Endothelial cell of umbilical vein (primary cell): ENCODE results near the gene MRPL38. TPM values are rescaled to one million over a fixed set of nuclear protein-coding genes. Genes with fewer than 3 reads are reported as not detected.

Source experiments
- BruUV-seq: library from RNA; stranded (reverse); fragments of 400-500 nt; replicated peaks from 2 replicates; lab custom pipeline; 2021; lab: Mats Ljungman, UMichigan
- CTCF ChIA-PET: fragments of 300-600, 350-600 bp; sonication (Branson Sonifier 250); formaldehyde crosslinking; loops from one replicate; lab custom pipeline; 2021; ENCODE audit warnings: antibody characterized with exemption, inconsistent platforms; lab: Charles Lee
- POLR2A ChIA-PET: fragments of 300-600, 350-600 bp; sonication (Branson Sonifier 250); formaldehyde crosslinking; loops from one replicate; lab custom pipeline; 2021; ENCODE audit warnings: antibody characterized with exemption, inconsistent platforms; lab: Charles Lee
- DNase-seq: peaks from one replicate; pipeline ENCODE4 v3.0.0-alpha.2; 2011; ENCODE audit warnings: low read depth, low spot score
- FAIRE-seq: peaks from 2 replicates; lab custom pipeline; 2011; peaks lifted over from hg19 to GRCh38; lab: Jason Lieb, UNC
- H2AFZ ChIP-seq: 2 replicates; pipeline ENCODE4 v1.6.0; 2012; ENCODE audit warnings: low read depth, low read length, control low read depth, inconsistent platforms
- H3K27ac ChIP-seq: 2 replicates; pipeline ENCODE4 v1.5.1; 2011; ENCODE audit warnings: low read depth, mild to moderate bottlenecking, control low read depth, low read length, moderate library complexity; ENCODE audit not compliant: insufficient read depth
- H3K27me3 ChIP-seq, 2 experiments: 2 replicates each; pipeline versions ENCODE4 v1.6.0 to v1.6.1; 2011; ENCODE audit warnings: low read length in 2 of 2, mixed read lengths in 1 of 2; ENCODE audit not compliant: control insufficient read depth in 2 of 2, insufficient read depth in 2 of 2
- H3K36me3 ChIP-seq, 2 experiments: 2 replicates in 1 of 2; 3 replicates in 1 of 2; pipeline ENCODE4 v1.5.1; 2011; ENCODE audit warnings: low read length in 2 of 2, mild to moderate bottlenecking in 1 of 2, moderate library complexity in 1 of 2; ENCODE audit not compliant: control insufficient read depth in 2 of 2, insufficient read depth in 2 of 2; ENCODE audit errors: extremely low read depth in 1 of 2
- H3K4me1 ChIP-seq: 3 replicates; pipeline ENCODE4 v1.5.1; 2011; ENCODE audit warnings: mild to moderate bottlenecking, low read length; ENCODE audit not compliant: control insufficient read depth, insufficient read depth; ENCODE audit errors: extremely low read depth
- H3K4me2 ChIP-seq: 2 replicates; pipeline ENCODE4 v1.6.1; 2011; ENCODE audit warnings: low read length, control low read depth, mixed read lengths; ENCODE audit not compliant: insufficient read depth
- H3K4me3 ChIP-seq, 3 experiments: fragments of 200-600 bp in 1 of 3; sonication (generic), shearing (Covaris generic) in 1 of 3; replicated peaks in 1 of 3; 2 replicates each; pipeline ENCODE4 v1.5.1; 2011 to 2016; ENCODE audit warnings: control low read depth in 3 of 3, low read length in 3 of 3, mild to moderate bottlenecking in 2 of 3, inconsistent platforms in 1 of 3, low read depth in 1 of 3, moderate library complexity in 1 of 3; ENCODE audit not compliant: insufficient read depth in 1 of 3
- H3K79me2 ChIP-seq: 2 replicates; pipeline ENCODE4 v1.6.0; 2012; ENCODE audit warnings: low read length, inconsistent platforms; ENCODE audit not compliant: control insufficient read depth, insufficient read depth
- H3K9ac ChIP-seq: replicated peaks from 2 replicates; pipeline ENCODE3; 2011; ENCODE audit warnings: low read length, control low read depth; ENCODE audit not compliant: insufficient read depth; ENCODE audit errors: extremely low read depth
- H3K9me1 ChIP-seq: replicated peaks from 3 replicates; pipeline ENCODE4 v1.6.0; 2011; ENCODE audit warnings: mild to moderate bottlenecking, low read length; ENCODE audit not compliant: control insufficient read depth, insufficient read depth; ENCODE audit errors: extremely low read depth
- H3K9me3 ChIP-seq: replicated peaks from 2 replicates; pipeline ENCODE4 v1.5.1; 2012; ENCODE audit warnings: low read length, inconsistent platforms; ENCODE audit not compliant: control insufficient read depth, insufficient read depth
- H4K20me1 ChIP-seq: replicated peaks from 2 replicates; pipeline ENCODE3; 2011; ENCODE audit warnings: mild to moderate bottlenecking, low read length; ENCODE audit not compliant: control insufficient read depth, insufficient read depth; ENCODE audit errors: extremely low read depth
- CTCF ChIP-seq, 2 donors: IDR thresholded peaks; 1 replicate in 1 of 2; 2 replicates in 1 of 2; pipeline ENCODE4 v1.5.1; 2011; ENCODE audit warnings: low read length in 2 of 2, mild to moderate bottlenecking in 2 of 2, moderate library complexity in 2 of 2, control low read depth in 1 of 2, inconsistent platforms in 1 of 2, low read depth in 1 of 2; ENCODE audit not compliant: insufficient read depth in 1 of 2; ENCODE audit errors: extremely low read depth in 1 of 2
- EZH2 ChIP-seq: IDR thresholded peaks from 2 replicates; pipeline ENCODE4 v1.6.1; 2012; ENCODE audit warnings: borderline replicate concordance, low read depth, mild to moderate bottlenecking, moderate library complexity, low read length, inconsistent platforms; ENCODE audit not compliant: severe bottlenecking
- FOS ChIP-seq: IDR thresholded peaks from 2 replicates; pipeline ENCODE4 v1.6.1; 2011; ENCODE audit warnings: mild to moderate bottlenecking, low read length, moderate library complexity, borderline replicate concordance; ENCODE audit not compliant: insufficient read depth
- GATA2 ChIP-seq: IDR thresholded peaks from 2 replicates; pipeline ENCODE4 v1.7.0; 2011; ENCODE audit warnings: low read depth, mild to moderate bottlenecking, moderate library complexity, mixed read lengths, low read length; ENCODE audit not compliant: insufficient read length, insufficient read depth
- JUN ChIP-seq: IDR thresholded peaks from 2 replicates; pipeline ENCODE4 v1.6.1; 2011; ENCODE audit warnings: borderline replicate concordance, low read depth; ENCODE audit not compliant: insufficient read length, insufficient read depth
- MAX ChIP-seq: IDR thresholded peaks from 2 replicates; pipeline ENCODE4 v1.6.1; 2011; ENCODE audit not compliant: insufficient read depth, insufficient read length
- MYC ChIP-seq: IDR thresholded peaks from one replicate; pipeline ENCODE4 v1.6.1; 2011; ENCODE audit warnings: mild to moderate bottlenecking, low read depth, low read length
- POLR2A ChIP-seq: IDR thresholded peaks from 2 replicates; pipeline ENCODE4 v1.6.1; 2012; ENCODE audit warnings: low read depth, mild to moderate bottlenecking, control low read depth, low read length
- POLR2AphosphoS5 ChIP-seq: IDR thresholded peaks from 2 replicates; pipeline ENCODE4 v1.6.1; 2012; ENCODE audit warnings: low read depth, mild to moderate bottlenecking, control low read depth, low read length, moderate library complexity; ENCODE audit not compliant: insufficient read depth
- dilution Hi-C: fragments of 300-500 bp; cut with MboI; formaldehyde crosslinking; loops from one replicate; pipeline ENCODE4 v1.15.0; 2019; ENCODE audit warnings: low sequenced_read_pairs; ENCODE audit not compliant: extremely low pct_ligation_motif_present
- intact Hi-C: fragments of 100-400 bp; cut with micrococcal nuclease; formaldehyde crosslinking; loops from one replicate; pipeline ENCODE4 v1.10.0; 2022
- polyA plus RNA-seq, 4 experiments: library from polyadenylated mRNA; depleted of rRNA in 3 of 4; stranded (reverse) in 3 of 4; unstranded in 1 of 4; fragments of >200 nt; gene quantifications; 2 replicates each; pipeline versions ENCODE4 v1.2.1 to v1.2.3, GENCODE V29; 2011 to 2012; ENCODE audit warnings: missing spikeins in 1 of 4
- total RNA-seq: library from RNA; stranded (reverse); gene quantifications from 2 replicates; pipeline ENCODE4 v1.2.3, GENCODE V29; 2021

The MRPL38 gene
- total and polyA plus RNA-seq, 2 donors (not counting 3 experiments of a cell fraction or from before 2014, with no cell fraction given) = 82.7 to 93.8 TPM

GRCh38 chr17:75950421-75950820, 45.7 kb upstream of the MRPL38 start:
- intact Hi-C loops (no loop called here), dilution Hi-C loops (no loop called here)
- no peaks in the 10 kb centered on the region for H3K79me2 ChIP-seq
- TF ChIP-seq CTCF (IDR thresholded peaks at IDR 0.05; ENCODE audit: extremely low read depth in 1 of 2, insufficient read depth in 1 of 2, low read depth in 1 of 2, low read length in 2 of 2) (no peak), POLR2A (no peak), FOS (no peak), MYC (no peak), EZH2 (no peak), POLR2AphosphoS5 (no peak), JUN (no peak), GATA2 (no peak), MAX (no peak)
- no peaks in the 10 kb centered on the region for H3K27me3 ChIP-seq
- CTCF ChIA-PET = interaction anchor here (0.7 to 1.6 kb wide), 3 partner anchors 15 to 71 kb away, joined by 3 to 6 read pairs (median 3); no protein-coding TSS in a partner anchor
- DNase-seq (no peak), FAIRE-seq (no peak)
- no peaks in the 10 kb centered on the region for H4K20me1 ChIP-seq
- H3K9me3 ChIP-seq = no peaks in the 10 kb centered on the region
- no peak overlapping the region for H3K4me2 ChIP-seq
- peaks cover 18 to 35% of the 10 kb centered on the region in 2 experiments for H3K36me3 ChIP-seq
- no TSS peak for BruUV-seq
- no peaks in the 10 kb centered on the region for H3K9me1 ChIP-seq
- H2AFZ ChIP-seq = no peak overlapping the region
- POLR2A ChIA-PET = no interaction called here
- H3K4me3 ChIP-seq = no peak overlapping the region
- no peak overlapping the region for H3K27ac ChIP-seq
- H3K4me1 ChIP-seq = peaks cover 13% of the 10 kb centered on the region
- H3K9ac ChIP-seq = no peak overlapping the region
